SK-N-SH (cell line): ENCODE data around the gene CPLANE2. TPM values are rescaled to one million over a fixed set of nuclear protein-coding genes. Genes with fewer than 3 reads are reported as not detected.

ENCODE experiments used
- CTCF ChIA-PET: fragments of 300-600, 350-600 bp; formaldehyde crosslinking; extraction: SDS; loops from one replicate; lab custom pipeline; 2021; lab: Yijun Ruan, JAX
- POLR2A ChIA-PET: fragments of 350-600 bp; sonication (Branson Sonifier 250); formaldehyde crosslinking; extraction: SDS; loops from one replicate; lab custom pipeline; 2020; ENCODE audit warnings: antibody characterized with exemption, inconsistent platforms; lab: Yijun Ruan, JAX
- DNase-seq: peaks from one replicate; pipeline ENCODE4 v3.0.0; 2012
- H2AFZ ChIP-seq: fragments of 200-600 bp; sonication (generic); 2 replicates; pipeline ENCODE4 v1.8.1; 2016; ENCODE audit warnings: antibody characterized with exemption, mild to moderate bottlenecking, low read depth
- H3F3A ChIP-seq: fragments of 200-600 bp; sonication (generic); replicated peaks from 2 replicates; pipeline ENCODE3; 2016; ENCODE audit warnings: antibody characterized with exemption, mild to moderate bottlenecking; ENCODE audit not compliant: insufficient read depth
- H3K27ac ChIP-seq, 2 experiments: fragments of 200-500 bp in 1 of 2; fragments of 200-600 bp in 1 of 2; sonication (Bioruptor generic) in 1 of 2; sonication (generic), shearing (Covaris generic) in 1 of 2; 2 replicates each; pipeline versions ENCODE4 v1.5.1 to v1.6.1; 2014 to 2016; ENCODE audit warnings: low read depth in 2 of 2, inconsistent platforms in 1 of 2, low read length in 1 of 2, mild to moderate bottlenecking in 1 of 2, mixed read lengths in 1 of 2
- H3K27me3 ChIP-seq: fragments of 200-600 bp; sonication (generic), shearing (Covaris generic); 2 replicates; pipeline ENCODE4 v1.6.1; 2016; ENCODE audit warnings: mixed run types; ENCODE audit not compliant: insufficient read depth
- H3K36me3 ChIP-seq, 2 experiments: fragments of 200-500 bp in 1 of 2; fragments of 200-600 bp in 1 of 2; sonication (Bioruptor generic) in 1 of 2; sonication (generic) in 1 of 2; replicated peaks in 1 of 2; 2 replicates each; pipeline versions ENCODE3 to v1.5.1; 2014 to 2016; ENCODE audit warnings: low read length in 1 of 2, mild to moderate bottlenecking in 1 of 2; ENCODE audit not compliant: insufficient read depth in 2 of 2, control insufficient read depth in 1 of 2
- H3K4me1 ChIP-seq, 2 experiments: fragments of 200-500 bp in 1 of 2; fragments of 200-600 bp in 1 of 2; sonication (Bioruptor generic) in 1 of 2; sonication (generic), shearing (Covaris generic) in 1 of 2; 2 replicates each; pipeline versions ENCODE4 v1.5.1 to v1.6.1; 2014 to 2016; ENCODE audit warnings: low read depth in 1 of 2, low read length in 1 of 2, mixed run types in 1 of 2; ENCODE audit not compliant: insufficient read depth in 2 of 2, control insufficient read depth in 1 of 2
- H3K4me2 ChIP-seq: fragments of 200-600 bp; sonication (generic), shearing (Covaris generic); 2 replicates; pipeline ENCODE4 v1.6.1; 2017; ENCODE audit warnings: mixed run types
- H3K4me3 ChIP-seq, 2 experiments: fragments of 200-500 bp in 1 of 2; fragments of 200-600 bp in 1 of 2; sonication (Bioruptor generic) in 1 of 2; sonication (generic), shearing (Covaris generic) in 1 of 2; 2 replicates each; pipeline versions ENCODE4 v1.5.1 to v1.8.1; 2014 to 2016; ENCODE audit warnings: low read depth in 2 of 2, inconsistent platforms in 1 of 2, low read length in 1 of 2, mild to moderate bottlenecking in 1 of 2, mixed read lengths in 1 of 2, moderate library complexity in 1 of 2
- H3K79me2 ChIP-seq: fragments of 200-600 bp; sonication (generic); 2 replicates; pipeline ENCODE4 v1.8.1; 2017; ENCODE audit warnings: mild to moderate bottlenecking; ENCODE audit not compliant: insufficient read depth
- H3K9ac ChIP-seq: fragments of 200-600 bp; sonication (generic); 2 replicates; pipeline ENCODE4 v1.6.1; 2017; ENCODE audit warnings: mixed run types
- H3K9me2 ChIP-seq: fragments of 200-600 bp; sonication (generic); 2 replicates; pipeline ENCODE4 v1.6.1; 2017; ENCODE audit warnings: mixed run types
- H3K9me3 ChIP-seq: fragments of 200-600 bp; sonication (generic); 2 replicates; pipeline ENCODE4 v1.6.1; 2017; ENCODE audit warnings: mixed run types, mild to moderate bottlenecking, moderate library complexity
- H4K20me1 ChIP-seq: fragments of 200-600 bp; sonication (generic); 2 replicates; pipeline ENCODE4 v1.6.1; 2017; ENCODE audit warnings: mild to moderate bottlenecking, mixed run types; ENCODE audit not compliant: insufficient read depth
- CTCF ChIP-seq: fragments of 200-600 bp; sonication (generic); IDR thresholded peaks from 2 replicates; pipeline ENCODE4 v1.6.1; 2017; ENCODE audit warnings: antibody characterized with exemption, mild to moderate bottlenecking, moderate library complexity
- FOXJ3 ChIP-seq: sonication (generic); formaldehyde crosslinking; IDR thresholded peaks from 2 replicates; pipeline ENCODE4 v1.5.1; 2020; ENCODE audit warnings: mild to moderate bottlenecking, missing genetic modification reagents
- FOXM1 ChIP-seq: IDR thresholded peaks from 2 replicates; pipeline ENCODE4 v1.4.0; 2012; ENCODE audit warnings: low read depth, mild to moderate bottlenecking
- JUND ChIP-seq: IDR thresholded peaks from 2 replicates; pipeline ENCODE4 v1.4.0; 2012
- MAX ChIP-seq: IDR thresholded peaks from 2 replicates; pipeline ENCODE4 v1.4.0; 2012; ENCODE audit warnings: low read depth
- POLR2AphosphoS5 ChIP-seq: IDR thresholded peaks from 2 replicates; pipeline ENCODE4 v1.6.1; 2012; ENCODE audit warnings: low read depth, low read length
- RAD21 ChIP-seq: IDR thresholded peaks from 2 replicates; pipeline ENCODE4 v1.6.1; 2012; ENCODE audit warnings: mild to moderate bottlenecking, low read length
- RCOR1 ChIP-seq: fragments of 150-350 bp; IDR thresholded peaks from 2 replicates; pipeline ENCODE4 v1.6.1; 2017; ENCODE audit warnings: antibody characterized with exemption, low read length
- RFX5 ChIP-seq: IDR thresholded peaks from 2 replicates; pipeline ENCODE4 v1.6.1; 2012; ENCODE audit warnings: mild to moderate bottlenecking, improper control_type of control experiment, low read length
- RXRA ChIP-seq: IDR thresholded peaks from 2 replicates; pipeline ENCODE4 v1.4.0; 2012; ENCODE audit warnings: low read depth, mild to moderate bottlenecking, borderline replicate concordance
- SMC3 ChIP-seq: IDR thresholded peaks from 2 replicates; pipeline ENCODE4 v1.6.1; 2012; ENCODE audit warnings: low read depth, low read length, improper control_type of control experiment
- TAF1 ChIP-seq: IDR thresholded peaks from 2 replicates; pipeline ENCODE4 v1.6.1; 2012; ENCODE audit warnings: low read depth, mild to moderate bottlenecking, low read length, moderate library complexity, borderline replicate concordance
- USF1 ChIP-seq: IDR thresholded peaks from 2 replicates; pipeline ENCODE4 v1.4.0; 2012; ENCODE audit warnings: low read depth, borderline replicate concordance
- YY1 ChIP-seq: IDR thresholded peaks from 2 replicates; pipeline ENCODE4 v1.4.0; 2012; ENCODE audit warnings: low read depth, mild to moderate bottlenecking
- WGBS: methylation state at CpG from one replicate; pipeline ENCODE4 v1.1.6; 2017; ENCODE audit warnings: low lambda C conversion rate; 5-methylcytosine and 5-hydroxymethylcytosine counted together
- polyA plus RNA-seq, 3 experiments: library from polyadenylated mRNA; depleted of rRNA; stranded (reverse); fragments of >200 nt; gene quantifications; 2 replicates each; pipeline ENCODE4 v1.2.3, GENCODE V29; 2012

Gene CPLANE2
- polyA plus RNA-seq, 1 of the 3 experiments (the other 2 are of a cell fraction): 8.6 TPM

- CTCF ChIA-PET: interaction anchor here (0.6 to 5.8 kb wide), 31 partner anchors 9 to 382 kb away, joined by 3 to 94 read pairs (median 5); partner anchors contain the start of genes ARHGEF19, EPHA2, FAM131C and FBXO42
- Histone ChIP-seq H3K4me1 (peaks cover 13 to 38% of the 10 kb centered on the region in 2 experiments; a peak in 3 of 4 replicates), H2AFZ (no peak overlapping the region), H3K27ac (peak overlapping the region in 1 of 2 experiments; percentile 6; a peak in 1 of 4 replicates), H3K4me2 (no peak overlapping the region), H3K9ac (no peak overlapping the region), H3K79me2 (no peaks in the 10 kb centered on the region), H4K20me1 (no peaks in the 10 kb centered on the region), H3K36me3 (peaks cover 7 to 10% of the 10 kb centered on the region in 2 experiments), H3K9me2 (no peaks in the 10 kb centered on the region), H3K9me3 (no peaks in the 10 kb centered on the region), H3K27me3 (no peaks in the 10 kb centered on the region), H3K4me3 (no peak overlapping the region; a peak in 1 of 4 replicates), H3F3A (peaks cover 1% of the 10 kb centered on the region)
- TF ChIP-seq RAD21 (peak; percentile 94), RFX5 (0 out of 2 replicates have a peak, but pooled peaks have one; percentile 28), CTCF (peak; percentile 83), RCOR1 (0 out of 2 replicates have a peak, but pooled peaks have one; percentile 15), SMC3 (peak; percentile 87), RXRA (no peak), JUND (no peak), POLR2AphosphoS5 (0 out of 2 replicates have a peak, but pooled peaks have one; percentile 8)
- POLR2A ChIA-PET: no interaction called here
- WGBS: 46% methylated on average over 7 of the region's 8 CpGs
- DNase-seq: peak; percentile 71
Observed at GRCh38 chr1:16243936-16244649, 7.1 kb upstream of the CPLANE2 start.

GRCh38 chr1:16243215-16243610 is 6.2 kb upstream of the CPLANE2 start:
- Histone ChIP-seq H3K27me3 (no peaks in the 10 kb centered on the region), H3K4me2 (no peak overlapping the region), H3K9me3 (no peaks in the 10 kb centered on the region), H3K79me2 (no peaks in the 10 kb centered on the region), H3F3A (peaks cover 5% of the 10 kb centered on the region), H3K27ac (no peak overlapping the region), H3K9ac (no peak overlapping the region), H3K4me3 (no peak overlapping the region), H4K20me1 (no peaks in the 10 kb centered on the region), H3K36me3 (peaks cover 7 to 10% of the 10 kb centered on the region in 2 experiments), H3K4me1 (peaks cover 6 to 29% of the 10 kb centered on the region in 2 experiments; a peak in 3 of 4 replicates), H2AFZ (no peak overlapping the region), H3K9me2 (no peaks in the 10 kb centered on the region)
- TF ChIP-seq USF1: no peak
- TF ChIP-seq JUND: no peak
- no peak for TF ChIP-seq FOXJ3
- no peak for TF ChIP-seq TAF1
- no peak for TF ChIP-seq MAX
- TF ChIP-seq YY1: no peak
- no peak for TF ChIP-seq RXRA
- no peak for TF ChIP-seq FOXM1
- TF ChIP-seq RFX5: no peak
- no peak for TF ChIP-seq POLR2AphosphoS5
- ChIA-PET CTCF (interaction anchor here (0.9 to 5.8 kb wide), 16 partner anchors 10 to 163 kb away, joined by 3 to 94 read pairs (median 8); partner anchors contain the start of genes EPHA2 and FBXO42), POLR2A (interaction anchor here (1.0 kb wide), 1 partner anchor 26 kb away, joined by 4 read pairs; no protein-coding TSS in a partner anchor)
- no peak for DNase-seq
- 77% methylated on average over 7 of the region's 8 CpGs for WGBS
